Measurements from ENCODE around the gene ARSK. TPM values are rescaled to one million over a fixed set of nuclear protein-coding genes. Genes with fewer than 3 reads are reported as not detected.

Gene ARSK
- total RNA-seq, 6 donors from 2014 or later: 2.1 to 11.0 (median 3.9) TPM

DNA sequence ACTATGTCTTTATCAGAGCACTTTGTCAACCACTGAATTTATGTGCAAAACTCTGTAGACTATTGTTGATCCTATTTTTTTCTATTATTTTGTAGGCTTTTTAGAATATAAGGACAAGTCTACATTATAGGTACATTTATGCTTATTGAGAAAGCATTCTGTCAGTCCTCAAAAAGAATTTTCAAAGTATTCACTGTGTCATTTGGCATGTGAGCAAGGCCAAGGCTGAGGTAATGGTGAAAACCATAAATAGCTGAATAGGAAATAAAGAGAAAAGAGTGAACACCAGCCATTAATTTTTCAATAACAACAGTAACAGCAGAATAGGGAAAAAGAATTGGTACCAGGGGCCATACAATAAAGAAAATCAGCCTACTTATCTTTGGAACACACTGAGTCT, 21.1 kb upstream of the ARSK start:
- DNase-seq (no peak), ATAC-seq (ENCODE audit: low FRiP score in 2 of 2) (no peak)
- Histone ChIP-seq H3K36me3 (peaks cover 2 to 72% (median 9%) of the 10 kb centered on the region in 4 donors), H3K4me1 (no peaks in the 10 kb centered on the region), H3K4me3 (no peak overlapping the region), H3K9me3 (no peaks in the 10 kb centered on the region), H3K27me3 (no peaks in the 10 kb centered on the region), H3K27ac (no peak overlapping the region)
- no peak for TF ChIP-seq POLR2AphosphoS5 (IDR thresholded peaks at IDR 0.05)
- no peak for TF ChIP-seq EP300 (IDR thresholded peaks at IDR 0.05)
- TF ChIP-seq POLR2A (IDR thresholded peaks at IDR 0.05): no peak

DNA sequence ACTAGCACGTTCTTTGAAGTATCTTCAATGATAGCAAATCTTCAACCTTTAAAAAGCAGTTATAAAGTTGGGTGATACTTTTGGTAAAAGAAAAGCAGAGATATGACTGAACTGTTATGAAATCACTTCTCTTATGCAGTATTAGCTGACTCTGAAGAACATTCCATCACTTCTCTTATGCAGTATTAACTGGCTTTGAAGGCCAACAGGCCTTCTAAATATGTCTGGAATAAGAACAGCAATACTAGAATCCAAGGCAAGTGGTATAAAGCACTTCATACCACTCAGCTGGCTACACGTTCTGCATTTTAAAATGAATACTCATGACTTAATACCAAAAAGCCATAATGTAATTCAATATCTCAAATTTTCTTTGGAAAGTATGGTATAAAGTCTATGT, 17.4 kb upstream of the ARSK start:
- H3K4me3 ChIP-seq: no peak overlapping the region
- H3K36me3 ChIP-seq: peaks cover 5 to 86% (median 35%) of the 10 kb centered on the region in 4 donors
- no peak for ATAC-seq (ENCODE audit: low FRiP score in 2 of 2)
- no peaks in the 10 kb centered on the region for H3K27me3 ChIP-seq
- TF ChIP-seq POLR2A (IDR thresholded peaks at IDR 0.05) (no peak), EP300 (IDR thresholded peaks at IDR 0.05) (no peak), POLR2AphosphoS5 (IDR thresholded peaks at IDR 0.05) (no peak)
- TF ChIP-seq, protein P1, sequence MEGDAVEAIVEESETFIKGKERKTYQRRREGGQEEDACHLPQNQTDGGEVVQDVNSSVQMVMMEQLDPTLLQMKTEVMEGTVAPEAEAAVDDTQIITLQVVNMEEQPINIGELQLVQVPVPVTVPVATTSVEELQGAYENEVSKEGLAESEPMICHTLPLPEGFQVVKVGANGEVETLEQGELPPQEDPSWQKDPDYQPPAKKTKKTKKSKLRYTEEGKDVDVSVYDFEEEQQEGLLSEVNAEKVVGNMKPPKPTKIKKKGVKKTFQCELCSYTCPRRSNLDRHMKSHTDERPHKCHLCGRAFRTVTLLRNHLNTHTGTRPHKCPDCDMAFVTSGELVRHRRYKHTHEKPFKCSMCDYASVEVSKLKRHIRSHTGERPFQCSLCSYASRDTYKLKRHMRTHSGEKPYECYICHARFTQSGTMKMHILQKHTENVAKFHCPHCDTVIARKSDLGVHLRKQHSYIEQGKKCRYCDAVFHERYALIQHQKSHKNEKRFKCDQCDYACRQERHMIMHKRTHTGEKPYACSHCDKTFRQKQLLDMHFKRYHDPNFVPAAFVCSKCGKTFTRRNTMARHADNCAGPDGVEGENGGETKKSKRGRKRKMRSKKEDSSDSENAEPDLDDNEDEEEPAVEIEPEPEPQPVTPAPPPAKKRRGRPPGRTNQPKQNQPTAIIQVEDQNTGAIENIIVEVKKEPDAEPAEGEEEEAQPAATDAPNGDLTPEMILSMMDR (IDR thresholded peaks at IDR 0.05): no peak
- 72 to 76% methylated on average over 2 of the region's 2 CpGs for WGBS, 2 donors
- no peak overlapping the region for H3K27ac ChIP-seq
- no peaks in the 10 kb centered on the region for H3K4me1 ChIP-seq
- no peak for DNase-seq
- H3K9me3 ChIP-seq: no peaks in the 10 kb centered on the region

DNA sequence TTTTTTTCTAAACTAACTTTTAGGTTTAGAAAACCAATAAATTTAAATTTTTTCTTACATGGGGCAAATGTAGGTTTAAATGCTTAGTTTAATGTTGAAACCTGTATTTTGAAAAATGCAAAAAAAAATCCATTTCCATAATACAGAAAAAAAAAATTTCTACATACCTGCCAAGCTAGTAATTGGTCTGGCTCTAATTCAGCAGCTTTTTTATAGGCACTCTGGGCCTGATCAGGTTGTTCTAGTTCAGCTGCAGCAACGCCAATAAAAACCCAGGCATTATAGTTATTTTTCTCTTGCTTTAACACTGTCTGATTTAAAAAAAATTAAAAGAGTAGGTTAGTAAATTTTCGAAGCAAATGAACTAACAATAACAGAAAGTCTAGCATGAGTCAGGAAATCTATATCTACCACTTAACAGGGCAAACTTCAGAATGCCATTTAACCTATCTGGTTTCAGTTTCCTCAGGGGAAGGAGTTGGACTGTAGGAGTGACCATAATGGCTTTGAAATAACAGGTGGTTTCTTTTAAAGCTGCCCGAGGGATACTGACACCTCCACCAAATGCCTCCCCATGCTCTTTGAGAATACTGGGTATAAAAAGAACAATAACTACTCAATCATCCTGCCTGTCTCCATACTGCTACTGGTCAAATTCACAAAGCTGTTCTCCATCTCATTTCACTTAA, 11.7 kb upstream of the ARSK start:
- ATAC-seq (ENCODE audit: low FRiP score in 2 of 2): no peak
- Histone ChIP-seq H3K4me1 (peaks cover 0 to 3% (median 2%) of the 10 kb centered on the region in 4 donors), H3K27me3 (no peaks in the 10 kb centered on the region), H3K27ac (no peak overlapping the region), H3K36me3 (peaks cover 6 to 95% (median 43%) of the 10 kb centered on the region in 4 donors), H3K9me3 (no peaks in the 10 kb centered on the region), H3K4me3 (no peak overlapping the region)
- WGBS, 2 donors: 56 to 61% methylated on average over 3 of the region's 3 CpGs
- DNase-seq: no peak
- TF ChIP-seq, protein P1 (IDR thresholded peaks at IDR 0.05): no peak
- TF ChIP-seq POLR2A (IDR thresholded peaks at IDR 0.05) (no peak), EP300 (IDR thresholded peaks at IDR 0.05) (no peak)

DNA sequence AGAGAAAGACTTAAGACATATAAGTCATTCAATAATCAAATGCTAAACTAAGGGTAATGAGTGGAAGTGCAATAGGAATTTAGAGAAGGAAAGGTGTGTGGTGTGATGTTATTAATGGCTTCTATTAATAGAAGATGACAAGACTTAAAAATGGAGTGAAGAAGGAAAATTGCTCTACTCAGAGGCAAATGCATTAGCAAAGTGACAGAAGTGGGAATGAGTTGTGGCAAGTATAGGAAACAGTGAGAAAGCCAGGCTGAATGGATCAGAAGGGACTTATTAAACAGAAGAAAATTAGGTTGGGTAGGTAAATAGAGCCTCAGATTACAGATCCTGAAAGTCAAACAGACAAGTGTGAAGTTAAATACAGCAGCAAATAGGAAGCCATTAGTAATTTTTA, 5.9 kb upstream of the ARSK start:
- Histone ChIP-seq H3K36me3 (peaks cover 5 to 68% (median 12%) of the 10 kb centered on the region in 4 donors), H3K4me3 (no peak overlapping the region), H3K27me3 (no peaks in the 10 kb centered on the region), H3K27ac (no peak overlapping the region), H3K4me1 (peaks cover 6 to 16% (median 13%) of the 10 kb centered on the region in 4 donors), H3K9me3 (no peaks in the 10 kb centered on the region)
- ATAC-seq (ENCODE audit: low FRiP score in 2 of 2): no peak
- TF ChIP-seq POLR2AphosphoS5 (IDR thresholded peaks at IDR 0.05): no peak
- no peak for TF ChIP-seq EP300 (IDR thresholded peaks at IDR 0.05)
- no peak for TF ChIP-seq POLR2A (IDR thresholded peaks at IDR 0.05)
- TF ChIP-seq, protein P1 (IDR thresholded peaks at IDR 0.05): no peak
- DNase-seq: no peak

DNA sequence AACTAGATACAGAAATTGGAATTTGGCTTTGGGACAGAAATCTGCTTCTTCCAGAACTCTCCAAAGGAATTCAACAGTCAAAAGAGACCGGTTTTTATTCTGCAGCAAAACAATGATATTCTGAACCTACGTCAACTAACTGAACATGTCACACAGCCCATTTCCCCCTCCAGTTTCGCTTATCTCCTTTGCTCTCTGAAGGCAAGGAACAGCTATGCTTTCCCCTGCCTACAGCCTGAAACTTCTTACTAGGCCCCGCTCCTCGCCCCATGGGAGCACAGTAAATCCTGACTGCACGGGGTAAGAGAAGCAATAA, 612 bp upstream of the ARSK start:
- Histone ChIP-seq H3K9me3 (no peaks in the 10 kb centered on the region), H3K4me1 (peaks cover 18 to 24% (median 22%) of the 10 kb centered on the region in 4 donors), H3K27ac (peak overlapping the region; percentile 79 to 94 (median 92)), H3K4me3 (peak overlapping the region; percentile 71 to 84 (median 76)), H3K27me3 (no peaks in the 10 kb centered on the region), H3K36me3 (peaks cover 0 to 18% (median 2%) of the 10 kb centered on the region in 4 donors)
- 0 to 2% methylated on average over 6 of the region's 6 CpGs for WGBS, 2 donors
- ATAC-seq (ENCODE audit: low FRiP score in 2 of 2): no peak
- TF ChIP-seq POLR2AphosphoS5 (IDR thresholded peaks at IDR 0.05): no peak
- TF ChIP-seq EP300 (IDR thresholded peaks at IDR 0.05): no peak
- TF ChIP-seq, protein P1 (IDR thresholded peaks at IDR 0.05): no peak
- no peak for TF ChIP-seq POLR2A (IDR thresholded peaks at IDR 0.05)
- DNase-seq: no peak

All from upper lobe of left lung (tissue), 6 donors.